H9 (cell line): ENCODE measurements around the gene NPB. TPM values are rescaled to one million over a fixed set of nuclear protein-coding genes. Genes with fewer than 3 reads are reported as not detected.

Source experiments
- DNase-seq: peaks from one replicate; pipeline ENCODE4 v3.0.0-alpha.2; 2017
- H2AFZ ChIP-seq: one replicate; pipeline ENCODE4 v1.6.1; 2013; ENCODE audit warnings: mild to moderate bottlenecking, low read length, control low read depth, moderate library complexity
- H2AK5ac ChIP-seq: 2 replicates; pipeline ENCODE4 v1.6.1; 2013; ENCODE audit warnings: low read length, control low read depth, mixed read lengths; ENCODE audit not compliant: insufficient read length
- H2BK120ac ChIP-seq: one replicate; pipeline ENCODE4 v1.6.1; 2013; ENCODE audit warnings: low read depth, mild to moderate bottlenecking, low read length, control low read depth, inconsistent platforms; ENCODE audit not compliant: poor library complexity, severe bottlenecking
- H2BK12ac ChIP-seq: 2 replicates; pipeline ENCODE4 v1.6.1; 2013; ENCODE audit warnings: low read length, control low read depth, mixed read lengths, low read depth; ENCODE audit not compliant: insufficient read length
- H2BK15ac ChIP-seq: 2 replicates; pipeline ENCODE4 v1.6.1; 2013; ENCODE audit warnings: low read depth, low read length, control low read depth
- H2BK20ac ChIP-seq: one replicate; pipeline ENCODE4 v1.6.1; 2013; ENCODE audit warnings: low read depth, mild to moderate bottlenecking, low read length, control low read depth, inconsistent platforms; ENCODE audit not compliant: poor library complexity, severe bottlenecking
- H2BK5ac ChIP-seq: 2 replicates; pipeline ENCODE4 v1.6.1; 2013; ENCODE audit warnings: low read length, control low read depth, mixed read lengths; ENCODE audit not compliant: insufficient read length
- H3K14ac ChIP-seq: 2 replicates; pipeline ENCODE4 v1.6.1; 2013; ENCODE audit warnings: low read length, control low read depth; ENCODE audit not compliant: insufficient read depth
- H3K18ac ChIP-seq: 2 replicates; pipeline ENCODE4 v1.6.1; 2013; ENCODE audit warnings: low read depth, mild to moderate bottlenecking, mixed read lengths, low read length, control low read depth; ENCODE audit not compliant: insufficient read length
- H3K23ac ChIP-seq: 2 replicates; pipeline ENCODE4 v1.6.1; 2013; ENCODE audit warnings: low read length, control low read depth, mixed read lengths, low read depth; ENCODE audit not compliant: insufficient read length
- H3K23me2 ChIP-seq: 2 replicates; pipeline ENCODE4 v1.6.1; 2013; ENCODE audit warnings: low read depth, mild to moderate bottlenecking, mixed read lengths, low read length, control low read depth; ENCODE audit not compliant: insufficient read length, poor library complexity, severe bottlenecking
- H3K27ac ChIP-seq: 2 replicates; pipeline ENCODE4 v1.5.1; 2013; ENCODE audit warnings: low read length, control low read depth, mixed read lengths, low read depth; ENCODE audit not compliant: insufficient read length
- H3K27me3 ChIP-seq: 2 replicates; pipeline ENCODE4 v1.6.1; 2013; ENCODE audit warnings: low read length, control low read depth, inconsistent platforms; ENCODE audit not compliant: insufficient read depth
- H3K4ac ChIP-seq: 2 replicates; pipeline ENCODE4 v1.6.1; 2013; ENCODE audit warnings: low read depth, mild to moderate bottlenecking, control low read depth, inconsistent platforms, low read length, moderate library complexity
- H3K4me1 ChIP-seq: 2 replicates; pipeline ENCODE4 v1.6.1; 2013; ENCODE audit warnings: low read length, control low read depth, inconsistent platforms; ENCODE audit not compliant: insufficient read depth
- H3K4me2 ChIP-seq: 2 replicates; pipeline ENCODE4 v1.6.1; 2013; ENCODE audit warnings: low read length, control low read depth, mixed read lengths; ENCODE audit not compliant: insufficient read length, insufficient read depth
- H3K56ac ChIP-seq: 2 replicates; pipeline ENCODE4 v1.6.1; 2013; ENCODE audit warnings: low read depth, mild to moderate bottlenecking, mixed read lengths, low read length, control low read depth; ENCODE audit not compliant: insufficient read length
- H3K79me1 ChIP-seq: 2 replicates; pipeline ENCODE4 v1.6.1; 2013; ENCODE audit warnings: low read depth, mild to moderate bottlenecking, moderate library complexity, low read length, control low read depth, inconsistent platforms; ENCODE audit not compliant: insufficient read depth, poor library complexity, severe bottlenecking
- H3K79me2 ChIP-seq: 2 replicates; pipeline ENCODE4 v1.6.1; 2013; ENCODE audit warnings: low read length, control low read depth, inconsistent platforms; ENCODE audit not compliant: insufficient read depth
- H3K9ac ChIP-seq: 2 replicates; pipeline ENCODE4 v1.6.1; 2013; ENCODE audit warnings: low read length, control low read depth, mixed read lengths; ENCODE audit not compliant: insufficient read length; ENCODE audit errors: extremely low read depth
- H3K9me3 ChIP-seq: one replicate; pipeline ENCODE4 v1.6.1; 2013; ENCODE audit warnings: low read depth, low read length, inconsistent platforms; ENCODE audit not compliant: control insufficient read depth
- H3T11ph ChIP-seq: one replicate; pipeline ENCODE4 v1.6.1; 2013; ENCODE audit warnings: mild to moderate bottlenecking, low read length, control low read depth, inconsistent platforms
- H4K20me1 ChIP-seq: one replicate; pipeline ENCODE4 v1.6.1; 2013; ENCODE audit not compliant: control insufficient read depth, insufficient read length, insufficient read depth
- H4K5ac ChIP-seq: 2 replicates; pipeline ENCODE4 v1.6.1; 2013; ENCODE audit warnings: low read depth, mild to moderate bottlenecking, mixed read lengths, low read length, control low read depth; ENCODE audit not compliant: insufficient read length
- H4K8ac ChIP-seq: replicated peaks from 2 replicates; pipeline ENCODE4 v1.6.1; 2013; ENCODE audit warnings: low read length, control low read depth, mixed read lengths, low read depth; ENCODE audit not compliant: insufficient read length
- H4K91ac ChIP-seq: 2 replicates; pipeline ENCODE4 v1.6.1; 2013; ENCODE audit warnings: low read depth, mild to moderate bottlenecking, moderate library complexity, mixed read lengths, low read length, control low read depth; ENCODE audit not compliant: insufficient read length
- H3K27ac Mint-ChIP-seq, 3 experiments: 2 replicates in 2 of 3; 3 replicates in 1 of 3; pipeline ENCODE4 v1.8.0; 2020 to 2021; ENCODE audit warnings: mixed read lengths in 3 of 3, mild to moderate bottlenecking in 1 of 3, moderate library complexity in 1 of 3
- H3K27me3 Mint-ChIP-seq: 2 replicates; pipeline ENCODE4 v1.8.0; 2021; ENCODE audit warnings: low read depth, mild to moderate bottlenecking, moderate library complexity, mixed read lengths
- H3K36me3 Mint-ChIP-seq, 3 experiments: 2 replicates in 2 of 3; 3 replicates in 1 of 3; pipeline ENCODE4 v1.8.0; 2020 to 2021; ENCODE audit warnings: low read depth in 3 of 3, mixed read lengths in 3 of 3; ENCODE audit not compliant: insufficient read depth in 1 of 3
- H3K4me1 Mint-ChIP-seq, 2 experiments: 2 replicates each; pipeline ENCODE4 v1.8.0; 2020; ENCODE audit warnings: mixed read lengths in 2 of 2
- H3K4me3 Mint-ChIP-seq, 2 experiments: 2 replicates in 1 of 2; 3 replicates in 1 of 2; pipeline ENCODE4 v1.8.0; 2020 to 2021; ENCODE audit warnings: mild to moderate bottlenecking in 2 of 2, mixed read lengths in 2 of 2, moderate library complexity in 1 of 2
- H3K9me3 Mint-ChIP-seq, 2 experiments: 2 replicates in 1 of 2; 3 replicates in 1 of 2; pipeline ENCODE4 v1.8.0; 2020; ENCODE audit warnings: mild to moderate bottlenecking in 2 of 2, mixed read lengths in 2 of 2, moderate library complexity in 1 of 2
- CTCF ChIP-seq: fragments of 200-600 bp; sonication (generic); conservative IDR thresholded peaks from 3 replicates; pipeline ENCODE4 v1.8.0; 2021; ENCODE audit warnings: antibody characterized with exemption, mild to moderate bottlenecking
- WGBS: extraction: QIAGEN DNeasy Blood & Tissue Kit; methylation state at CpG from one replicate; pipeline ENCODE4 v1.1.7; 2013; ENCODE audit warnings: missing lambda C conversion rate, low lambda C conversion rate, mixed read lengths; ENCODE audit not compliant: insufficient read length; ENCODE audit errors: extremely low coverage; 5-methylcytosine and 5-hydroxymethylcytosine counted together
- total RNA-seq: library from RNA; stranded (reverse); gene quantifications from 2 replicates; pipeline ENCODE4 v1.2.1, GENCODE V29; 2021

Gene NPB
- total RNA-seq, 1 experiment from 2014 or later: 2.1 TPM

DNA sequence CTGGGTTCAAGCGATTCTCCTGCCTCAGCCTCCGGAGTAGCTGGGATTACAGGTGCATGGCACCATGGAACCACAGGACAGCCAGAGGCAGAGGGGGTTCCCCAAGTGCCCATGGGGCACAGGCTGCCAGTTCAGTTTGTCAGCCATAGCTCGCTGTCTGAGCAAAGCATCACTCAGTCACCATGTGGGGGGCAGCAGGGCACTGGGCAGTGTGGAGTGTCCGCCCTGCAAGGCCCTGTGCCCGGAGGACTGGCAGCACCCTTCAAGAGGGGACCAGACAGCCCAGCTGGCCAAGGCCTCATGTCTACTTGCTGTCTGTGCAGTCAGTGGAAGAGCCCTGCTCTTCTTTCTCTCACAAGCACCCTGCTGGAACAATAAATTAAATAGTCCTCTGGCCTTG, 17.1 kb upstream of the NPB start:
- Histone ChIP-seq H3K14ac (no peak overlapping the region), H2BK5ac (no peak overlapping the region), H3K23ac (no peak overlapping the region), H3K56ac (no peak overlapping the region), H3K27me3 (no peaks in the 10 kb centered on the region), H2AFZ (no peak overlapping the region), H3K79me2 (peaks cover 7% of the 10 kb centered on the region; the same call in 1 of the 2 replicates), H4K91ac (no peak overlapping the region), H2BK120ac (no peak overlapping the region), H2BK15ac (no peak overlapping the region), H3K23me2 (no peaks in the 10 kb centered on the region), H3K4ac (no peak overlapping the region), H3K18ac (no peak overlapping the region), H3K4me1 (no peaks in the 10 kb centered on the region), H3K27ac (no peak overlapping the region), H2BK20ac (no peak overlapping the region), H3T11ph (no peak overlapping the region), H3K9ac (no peak overlapping the region), H2AK5ac (no peak overlapping the region), H3K9me3 (no peaks in the 10 kb centered on the region), H2BK12ac (no peak overlapping the region), H4K20me1 (no peaks in the 10 kb centered on the region), H4K8ac (no peak overlapping the region), H3K79me1 (peaks cover 14% of the 10 kb centered on the region), H3K4me2 (no peak overlapping the region), H4K5ac (no peak overlapping the region)
- 0 out of 2 replicates have a peak, but pooled peaks cover 1% of the 10 kb centered on the region for H3K27me3 Mint-ChIP-seq
- H3K9me3 Mint-ChIP-seq: no peaks in the 10 kb centered on the region
- H3K36me3 Mint-ChIP-seq: peaks cover 52 to 88% (median 75%) of the 10 kb centered on the region in 3 experiments
- TF ChIP-seq CTCF: no peak
- H3K4me1 Mint-ChIP-seq: peaks cover 3 to 6% of the 10 kb centered on the region in 2 experiments; a peak in 3 of 4 replicates
- no CpG with 5 or more reads among the region's 5 CpGs for WGBS
- DNase-seq: no peak
- H3K4me3 Mint-ChIP-seq: no peak overlapping the region
- no peak overlapping the region for H3K27ac Mint-ChIP-seq
